HL-60 (cell line): ENCODE data around the gene CFAP221.

Source experiments
- GABPA ChIP-seq: IDR thresholded peaks from 2 replicates; pipeline ENCODE4 v1.6.1; 2012; ENCODE audit warnings: low read depth
- POLR2AphosphoS5 ChIP-seq: IDR thresholded peaks from 2 replicates; pipeline ENCODE4 v1.6.1; 2012; ENCODE audit warnings: low read depth
- SPI1 ChIP-seq: IDR thresholded peaks from 2 replicates; pipeline ENCODE4 v1.6.1; 2012; ENCODE audit warnings: low read depth, mild to moderate bottlenecking, borderline replicate concordance
- TF ChIP-seq, protein P1 (sequence below): IDR thresholded peaks from one replicate; pipeline ENCODE4 v1.5.1; 2011; ENCODE audit warnings: low read length, control low read depth, inconsistent platforms; ENCODE audit not compliant: insufficient read depth
- TF ChIP-seq, protein P2 (sequence below): IDR thresholded peaks from 2 replicates; pipeline ENCODE4 v1.6.1; 2012; ENCODE audit warnings: low read depth; ENCODE audit not compliant: insufficient replicate concordance

DNA sequence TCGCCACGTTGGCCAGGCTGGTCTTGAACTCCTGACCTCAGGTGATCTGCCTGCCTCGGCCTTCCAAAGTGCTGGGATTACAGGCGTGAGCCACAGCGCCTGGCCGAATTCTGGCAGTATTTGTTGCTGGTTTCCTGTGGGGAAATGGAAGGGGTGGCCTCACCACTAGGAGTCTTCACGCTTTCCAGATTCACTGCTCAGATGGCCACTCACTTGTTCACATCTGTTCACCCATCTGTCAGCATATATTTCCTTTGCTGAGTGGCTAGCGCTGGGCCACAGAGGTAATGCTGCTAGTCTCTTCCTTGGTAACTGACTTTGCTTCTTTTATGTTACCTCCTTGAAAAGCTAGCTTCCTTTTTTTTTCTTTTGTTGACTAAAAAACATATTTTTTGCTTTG lies 162.0 kb downstream of the CFAP221 start:
- TF ChIP-seq, protein P1, sequence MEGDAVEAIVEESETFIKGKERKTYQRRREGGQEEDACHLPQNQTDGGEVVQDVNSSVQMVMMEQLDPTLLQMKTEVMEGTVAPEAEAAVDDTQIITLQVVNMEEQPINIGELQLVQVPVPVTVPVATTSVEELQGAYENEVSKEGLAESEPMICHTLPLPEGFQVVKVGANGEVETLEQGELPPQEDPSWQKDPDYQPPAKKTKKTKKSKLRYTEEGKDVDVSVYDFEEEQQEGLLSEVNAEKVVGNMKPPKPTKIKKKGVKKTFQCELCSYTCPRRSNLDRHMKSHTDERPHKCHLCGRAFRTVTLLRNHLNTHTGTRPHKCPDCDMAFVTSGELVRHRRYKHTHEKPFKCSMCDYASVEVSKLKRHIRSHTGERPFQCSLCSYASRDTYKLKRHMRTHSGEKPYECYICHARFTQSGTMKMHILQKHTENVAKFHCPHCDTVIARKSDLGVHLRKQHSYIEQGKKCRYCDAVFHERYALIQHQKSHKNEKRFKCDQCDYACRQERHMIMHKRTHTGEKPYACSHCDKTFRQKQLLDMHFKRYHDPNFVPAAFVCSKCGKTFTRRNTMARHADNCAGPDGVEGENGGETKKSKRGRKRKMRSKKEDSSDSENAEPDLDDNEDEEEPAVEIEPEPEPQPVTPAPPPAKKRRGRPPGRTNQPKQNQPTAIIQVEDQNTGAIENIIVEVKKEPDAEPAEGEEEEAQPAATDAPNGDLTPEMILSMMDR = no peak
- no peak for TF ChIP-seq POLR2AphosphoS5
- TF ChIP-seq, protein P2, sequence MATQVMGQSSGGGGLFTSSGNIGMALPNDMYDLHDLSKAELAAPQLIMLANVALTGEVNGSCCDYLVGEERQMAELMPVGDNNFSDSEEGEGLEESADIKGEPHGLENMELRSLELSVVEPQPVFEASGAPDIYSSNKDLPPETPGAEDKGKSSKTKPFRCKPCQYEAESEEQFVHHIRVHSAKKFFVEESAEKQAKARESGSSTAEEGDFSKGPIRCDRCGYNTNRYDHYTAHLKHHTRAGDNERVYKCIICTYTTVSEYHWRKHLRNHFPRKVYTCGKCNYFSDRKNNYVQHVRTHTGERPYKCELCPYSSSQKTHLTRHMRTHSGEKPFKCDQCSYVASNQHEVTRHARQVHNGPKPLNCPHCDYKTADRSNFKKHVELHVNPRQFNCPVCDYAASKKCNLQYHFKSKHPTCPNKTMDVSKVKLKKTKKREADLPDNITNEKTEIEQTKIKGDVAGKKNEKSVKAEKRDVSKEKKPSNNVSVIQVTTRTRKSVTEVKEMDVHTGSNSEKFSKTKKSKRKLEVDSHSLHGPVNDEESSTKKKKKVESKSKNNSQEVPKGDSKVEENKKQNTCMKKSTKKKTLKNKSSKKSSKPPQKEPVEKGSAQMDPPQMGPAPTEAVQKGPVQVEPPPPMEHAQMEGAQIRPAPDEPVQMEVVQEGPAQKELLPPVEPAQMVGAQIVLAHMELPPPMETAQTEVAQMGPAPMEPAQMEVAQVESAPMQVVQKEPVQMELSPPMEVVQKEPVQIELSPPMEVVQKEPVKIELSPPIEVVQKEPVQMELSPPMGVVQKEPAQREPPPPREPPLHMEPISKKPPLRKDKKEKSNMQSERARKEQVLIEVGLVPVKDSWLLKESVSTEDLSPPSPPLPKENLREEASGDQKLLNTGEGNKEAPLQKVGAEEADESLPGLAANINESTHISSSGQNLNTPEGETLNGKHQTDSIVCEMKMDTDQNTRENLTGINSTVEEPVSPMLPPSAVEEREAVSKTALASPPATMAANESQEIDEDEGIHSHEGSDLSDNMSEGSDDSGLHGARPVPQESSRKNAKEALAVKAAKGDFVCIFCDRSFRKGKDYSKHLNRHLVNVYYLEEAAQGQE = no peak
- no peak for TF ChIP-seq GABPA
- no peak for TF ChIP-seq SPI1
